Loucy (cell line): Measurements from ENCODE around the gene ZFHX3.

Source experiments
- H2AFZ ChIP-seq: fragments of 200-600 bp; sonication (generic); 2 replicates; pipeline ENCODE4 v1.6.0; 2016; ENCODE audit warnings: antibody characterized with exemption, mild to moderate bottlenecking, low read length, moderate library complexity
- H3F3A ChIP-seq: fragments of 200-600 bp; 2 replicates; pipeline ENCODE4 v1.6.0; 2016; ENCODE audit warnings: antibody characterized with exemption, low read depth, mild to moderate bottlenecking
- H3K27me3 ChIP-seq: fragments of 200-600 bp; sonication (generic); 2 replicates; pipeline ENCODE4 v1.6.1; 2014; ENCODE audit warnings: low read length, mild to moderate bottlenecking; ENCODE audit not compliant: insufficient read depth, poor library complexity, severe bottlenecking
- H3K36me3 ChIP-seq: fragments of 200-600 bp; sonication (generic); 2 replicates; pipeline ENCODE4 v1.6.1; 2016; ENCODE audit warnings: low read length; ENCODE audit not compliant: insufficient read depth
- H3K4me1 ChIP-seq: fragments of 200-600 bp; sonication (generic); 2 replicates; pipeline ENCODE4 v1.5.1; 2014; ENCODE audit warnings: low read length, mild to moderate bottlenecking; ENCODE audit not compliant: insufficient read depth, poor library complexity, severe bottlenecking
- H3K4me2 ChIP-seq: fragments of 200-600 bp; sonication (generic); 2 replicates; pipeline ENCODE4 v1.6.0; 2014; ENCODE audit warnings: antibody characterized with exemption, low read length, low read depth, mild to moderate bottlenecking; ENCODE audit not compliant: poor library complexity, severe bottlenecking
- H3K4me3 ChIP-seq: fragments of 200-600 bp; sonication (generic); 2 replicates; pipeline ENCODE4 v1.5.1; 2014; ENCODE audit warnings: low read length, mild to moderate bottlenecking, mixed read lengths; ENCODE audit not compliant: poor library complexity, severe bottlenecking
- H3K79me2 ChIP-seq: fragments of 200-600 bp; sonication (generic); 2 replicates; pipeline ENCODE4 v1.6.1; 2014; ENCODE audit warnings: low read length; ENCODE audit not compliant: insufficient read depth
- H3K9ac ChIP-seq: fragments of 200-600 bp; sonication (generic); 2 replicates; pipeline ENCODE4 v1.6.0; 2014; ENCODE audit warnings: mild to moderate bottlenecking, low read depth, low read length, moderate library complexity; ENCODE audit not compliant: poor library complexity, severe bottlenecking
- H3K9me2 ChIP-seq: fragments of 200-600 bp; sonication (generic); replicated peaks from 2 replicates; pipeline ENCODE4 v1.6.1; 2016; ENCODE audit warnings: low read depth, low read length, mixed read lengths
- H3K9me3 ChIP-seq: fragments of 200-600 bp; sonication (generic); 2 replicates; pipeline ENCODE4 v1.6.1; 2014; ENCODE audit warnings: mild to moderate bottlenecking, antibody characterized with exemption, low read length, low read depth; ENCODE audit not compliant: insufficient read depth
- H4K20me1 ChIP-seq: fragments of 200-600 bp; sonication (generic); 2 replicates; pipeline ENCODE4 v1.6.0; 2014; ENCODE audit warnings: antibody characterized with exemption, low read length, mild to moderate bottlenecking; ENCODE audit not compliant: insufficient read depth, poor library complexity, severe bottlenecking
- EZH2phosphoT487 ChIP-seq: fragments of 200-600 bp; IDR thresholded peaks from 2 replicates; pipeline ENCODE4 v1.6.1; 2018; ENCODE audit warnings: antibody characterized with exemption, mild to moderate bottlenecking, moderate library complexity, borderline replicate concordance
- TF ChIP-seq, protein P1 (sequence below): fragments of 200-600 bp; sonication (generic); conservative IDR thresholded peaks from 2 replicates; pipeline ENCODE4 v1.5.1; 2014; ENCODE audit warnings: mild to moderate bottlenecking, antibody characterized with exemption, low read length

Gene ZFHX3

DNA sequence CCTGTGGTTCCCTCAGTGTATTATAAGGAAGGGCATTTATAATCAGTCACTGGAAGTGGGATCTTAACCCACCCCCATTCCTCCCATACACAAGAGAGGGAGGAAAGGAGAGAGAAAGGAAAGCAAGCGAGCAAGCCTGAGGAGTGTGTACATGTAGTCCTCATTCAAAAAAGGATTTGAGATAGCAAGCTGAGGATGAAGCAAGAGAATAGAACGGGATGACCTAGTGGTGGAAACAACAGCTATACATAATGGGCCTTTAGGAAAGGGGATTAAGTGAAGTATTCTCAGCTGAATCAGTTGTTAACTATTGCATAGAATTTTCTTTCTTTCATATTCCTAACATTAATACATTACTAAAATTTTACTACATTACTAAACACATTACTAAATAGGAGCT is 281.4 kb downstream of the ZFHX3 start:
- Histone ChIP-seq H3K79me2 (no peaks in the 10 kb centered on the region), H3K4me1 (no peaks in the 10 kb centered on the region), H3K27me3 (no peaks in the 10 kb centered on the region), H4K20me1 (no peaks in the 10 kb centered on the region), H2AFZ (no peak overlapping the region), H3K4me3 (no peak overlapping the region), H3K9ac (no peak overlapping the region), H3F3A (no peaks in the 10 kb centered on the region), H3K9me2 (no peaks in the 10 kb centered on the region), H3K36me3 (no peaks in the 10 kb centered on the region), H3K9me3 (no peaks in the 10 kb centered on the region), H3K4me2 (no peak overlapping the region)
- TF ChIP-seq, protein P1, sequence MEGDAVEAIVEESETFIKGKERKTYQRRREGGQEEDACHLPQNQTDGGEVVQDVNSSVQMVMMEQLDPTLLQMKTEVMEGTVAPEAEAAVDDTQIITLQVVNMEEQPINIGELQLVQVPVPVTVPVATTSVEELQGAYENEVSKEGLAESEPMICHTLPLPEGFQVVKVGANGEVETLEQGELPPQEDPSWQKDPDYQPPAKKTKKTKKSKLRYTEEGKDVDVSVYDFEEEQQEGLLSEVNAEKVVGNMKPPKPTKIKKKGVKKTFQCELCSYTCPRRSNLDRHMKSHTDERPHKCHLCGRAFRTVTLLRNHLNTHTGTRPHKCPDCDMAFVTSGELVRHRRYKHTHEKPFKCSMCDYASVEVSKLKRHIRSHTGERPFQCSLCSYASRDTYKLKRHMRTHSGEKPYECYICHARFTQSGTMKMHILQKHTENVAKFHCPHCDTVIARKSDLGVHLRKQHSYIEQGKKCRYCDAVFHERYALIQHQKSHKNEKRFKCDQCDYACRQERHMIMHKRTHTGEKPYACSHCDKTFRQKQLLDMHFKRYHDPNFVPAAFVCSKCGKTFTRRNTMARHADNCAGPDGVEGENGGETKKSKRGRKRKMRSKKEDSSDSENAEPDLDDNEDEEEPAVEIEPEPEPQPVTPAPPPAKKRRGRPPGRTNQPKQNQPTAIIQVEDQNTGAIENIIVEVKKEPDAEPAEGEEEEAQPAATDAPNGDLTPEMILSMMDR, result no peak
- no peak for TF ChIP-seq EZH2phosphoT487

DNA sequence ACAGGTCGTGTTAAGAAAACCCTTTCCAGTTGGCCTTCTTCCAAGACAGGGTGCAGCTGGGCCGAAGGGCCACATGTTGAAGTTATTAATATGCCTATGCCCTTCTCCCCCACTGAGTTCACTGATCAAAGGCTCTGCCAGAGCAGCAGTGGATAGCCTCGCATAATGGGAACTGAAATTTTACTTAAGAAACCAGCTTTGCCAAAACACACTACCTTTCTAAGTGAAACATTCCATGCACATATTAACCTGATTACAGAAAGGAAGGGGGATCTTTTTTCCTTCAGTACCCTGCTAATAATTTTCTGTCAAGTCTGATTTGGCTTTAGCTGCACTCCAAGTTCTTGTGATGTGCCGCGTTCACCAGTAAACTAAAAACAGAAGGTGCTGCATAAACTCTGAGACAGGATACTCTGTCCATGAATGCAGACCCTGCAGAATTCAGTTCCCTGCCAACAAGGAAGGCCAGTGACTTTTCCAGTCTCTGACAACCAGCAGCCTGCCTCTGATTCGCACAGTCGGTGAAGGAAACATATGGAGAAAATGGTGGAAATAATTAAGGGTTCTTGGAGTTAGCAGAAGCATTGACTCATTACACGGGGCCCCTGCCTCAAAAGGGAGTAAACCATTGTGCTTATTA is 283.8 kb downstream of the ZFHX3 start:
- Histone ChIP-seq H3K9me3 (no peaks in the 10 kb centered on the region), H3K36me3 (no peaks in the 10 kb centered on the region), H3K4me2 (no peak overlapping the region), H3K27me3 (no peaks in the 10 kb centered on the region), H3K4me1 (no peaks in the 10 kb centered on the region), H4K20me1 (no peaks in the 10 kb centered on the region), H3K4me3 (no peak overlapping the region), H3F3A (no peaks in the 10 kb centered on the region), H3K9me2 (no peaks in the 10 kb centered on the region), H3K79me2 (no peaks in the 10 kb centered on the region), H3K9ac (no peak overlapping the region), H2AFZ (no peak overlapping the region)
- no peak for TF ChIP-seq EZH2phosphoT487
- TF ChIP-seq, protein P1, result no peak

DNA sequence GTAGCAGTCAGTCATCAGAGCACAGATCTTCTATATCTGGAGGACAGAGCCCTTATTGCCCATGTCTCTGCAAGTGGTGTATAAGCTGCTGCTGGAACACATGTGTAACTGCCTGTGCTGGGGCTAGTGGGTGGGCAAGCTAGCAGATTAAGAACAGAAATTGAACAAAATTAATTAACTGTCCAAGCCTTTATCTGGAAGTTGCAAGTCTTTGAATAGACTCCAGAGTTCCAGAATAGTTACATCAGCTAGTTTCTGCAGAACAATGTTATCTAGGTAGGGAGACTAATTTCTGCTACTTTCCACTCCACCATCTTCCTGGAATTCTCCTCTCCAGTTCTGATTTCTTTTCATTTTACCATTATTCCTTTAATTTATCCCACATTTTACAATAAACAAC is 287.3 kb downstream of the ZFHX3 start:
- no peaks in the 10 kb centered on the region for H3K9me2 ChIP-seq
- H3F3A ChIP-seq, result no peaks in the 10 kb centered on the region
- H4K20me1 ChIP-seq, result no peaks in the 10 kb centered on the region
- no peak overlapping the region for H3K4me3 ChIP-seq
- no peak overlapping the region for H2AFZ ChIP-seq
- no peaks in the 10 kb centered on the region for H3K27me3 ChIP-seq
- H3K4me2 ChIP-seq, result no peak overlapping the region
- no peaks in the 10 kb centered on the region for H3K9me3 ChIP-seq
- H3K79me2 ChIP-seq, result no peaks in the 10 kb centered on the region
- no peaks in the 10 kb centered on the region for H3K4me1 ChIP-seq
- no peaks in the 10 kb centered on the region for H3K36me3 ChIP-seq
- TF ChIP-seq EZH2phosphoT487, result no peak
- TF ChIP-seq, protein P1, result no peak
- no peak overlapping the region for H3K9ac ChIP-seq
